ENCODE data around the gene ARHGEF12. TPM values are rescaled to one million over a fixed set of nuclear protein-coding genes. Genes with fewer than 3 reads are reported as not detected.

Gene ARHGEF12
- total RNA-seq, 3 donors from 2014 or later, result 88.2 to 119 (median 114) TPM

DNA sequence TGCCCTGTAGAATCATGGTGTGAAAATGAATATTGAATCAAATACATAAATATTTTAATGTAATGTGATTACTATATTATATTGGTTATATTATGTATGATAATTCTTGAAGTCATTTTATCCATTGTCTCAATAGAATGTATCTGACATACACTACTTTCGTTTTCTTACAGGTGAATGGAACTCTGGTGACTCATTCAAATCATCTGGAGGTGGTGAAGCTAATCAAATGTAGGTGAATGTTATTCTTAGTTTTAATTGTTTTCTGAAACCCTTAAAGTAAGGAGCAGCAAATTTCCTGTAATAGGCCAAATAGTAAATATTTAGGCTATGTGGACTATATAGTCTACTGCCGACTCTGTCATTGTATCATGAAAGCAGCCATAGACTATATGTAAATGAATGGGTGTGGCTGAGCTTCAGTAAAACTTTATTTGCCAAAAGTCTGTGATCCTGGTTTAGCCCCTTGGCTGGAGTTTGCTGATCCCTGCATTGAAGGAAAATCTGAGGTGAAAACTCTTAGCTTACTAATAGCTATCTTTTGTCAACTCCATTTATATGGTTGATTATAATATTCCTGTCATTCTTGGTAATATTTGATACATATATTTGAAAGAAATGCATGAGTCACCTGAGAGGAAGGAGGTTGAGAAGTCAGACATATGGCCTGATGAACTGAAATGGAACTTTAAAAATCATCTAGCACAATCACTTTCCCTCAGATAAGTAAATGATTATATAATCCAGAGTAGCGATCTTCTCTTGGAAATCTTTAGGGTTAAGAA is 88.2 kb downstream of the ARHGEF12 start:
- H3K4me3 ChIP-seq, result no peak overlapping the region
- H3K4me1 ChIP-seq (ENCODE audit: low read depth), result peaks cover 4% of the 10 kb centered on the region
- H3K9me3 ChIP-seq, result no peaks in the 10 kb centered on the region
- no peaks in the 10 kb centered on the region for H3K36me3 ChIP-seq (ENCODE audit: low read depth)
- TF ChIP-seq, protein P1, sequence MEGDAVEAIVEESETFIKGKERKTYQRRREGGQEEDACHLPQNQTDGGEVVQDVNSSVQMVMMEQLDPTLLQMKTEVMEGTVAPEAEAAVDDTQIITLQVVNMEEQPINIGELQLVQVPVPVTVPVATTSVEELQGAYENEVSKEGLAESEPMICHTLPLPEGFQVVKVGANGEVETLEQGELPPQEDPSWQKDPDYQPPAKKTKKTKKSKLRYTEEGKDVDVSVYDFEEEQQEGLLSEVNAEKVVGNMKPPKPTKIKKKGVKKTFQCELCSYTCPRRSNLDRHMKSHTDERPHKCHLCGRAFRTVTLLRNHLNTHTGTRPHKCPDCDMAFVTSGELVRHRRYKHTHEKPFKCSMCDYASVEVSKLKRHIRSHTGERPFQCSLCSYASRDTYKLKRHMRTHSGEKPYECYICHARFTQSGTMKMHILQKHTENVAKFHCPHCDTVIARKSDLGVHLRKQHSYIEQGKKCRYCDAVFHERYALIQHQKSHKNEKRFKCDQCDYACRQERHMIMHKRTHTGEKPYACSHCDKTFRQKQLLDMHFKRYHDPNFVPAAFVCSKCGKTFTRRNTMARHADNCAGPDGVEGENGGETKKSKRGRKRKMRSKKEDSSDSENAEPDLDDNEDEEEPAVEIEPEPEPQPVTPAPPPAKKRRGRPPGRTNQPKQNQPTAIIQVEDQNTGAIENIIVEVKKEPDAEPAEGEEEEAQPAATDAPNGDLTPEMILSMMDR (IDR thresholded peaks at IDR 0.05), result no peak
- DNase-seq (peak in 1 of 3 donors; percentile 8), ATAC-seq (peak; percentile 76)
- intact Hi-C loops (cut with DNase I, micrococcal nuclease), result no loop called here

DNA sequence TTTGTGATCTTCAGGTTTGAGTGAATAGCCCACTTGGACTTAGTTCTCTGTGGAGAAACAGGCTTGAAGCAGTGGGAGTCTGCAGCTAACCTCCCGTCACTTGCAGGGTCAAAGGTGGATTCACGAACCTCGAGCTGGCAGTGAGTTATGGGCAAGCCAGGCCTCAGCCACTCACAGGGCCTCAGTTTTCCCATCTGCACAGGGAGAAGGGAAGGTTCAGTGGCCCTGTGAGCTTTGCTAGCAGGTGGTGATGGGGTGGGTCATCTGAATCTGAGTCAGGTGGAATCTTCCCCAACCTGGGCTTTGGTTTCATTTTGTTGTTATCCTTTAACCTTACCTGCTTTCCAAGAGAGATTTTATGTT is 88.7 kb downstream of the ARHGEF12 start:
- TF ChIP-seq, protein P1 (IDR thresholded peaks at IDR 0.05), result no peak
- Histone ChIP-seq H3K4me3 (no peak overlapping the region), H3K4me1 (ENCODE audit: low read depth) (peaks cover 4% of the 10 kb centered on the region), H3K36me3 (ENCODE audit: low read depth) (no peaks in the 10 kb centered on the region), H3K9me3 (no peaks in the 10 kb centered on the region)
- peak in 1 of 3 donors; percentile 24 for DNase-seq
- intact Hi-C loops (cut with DNase I, micrococcal nuclease), result no loop called here
- peak; percentile 79 for ATAC-seq

DNA sequence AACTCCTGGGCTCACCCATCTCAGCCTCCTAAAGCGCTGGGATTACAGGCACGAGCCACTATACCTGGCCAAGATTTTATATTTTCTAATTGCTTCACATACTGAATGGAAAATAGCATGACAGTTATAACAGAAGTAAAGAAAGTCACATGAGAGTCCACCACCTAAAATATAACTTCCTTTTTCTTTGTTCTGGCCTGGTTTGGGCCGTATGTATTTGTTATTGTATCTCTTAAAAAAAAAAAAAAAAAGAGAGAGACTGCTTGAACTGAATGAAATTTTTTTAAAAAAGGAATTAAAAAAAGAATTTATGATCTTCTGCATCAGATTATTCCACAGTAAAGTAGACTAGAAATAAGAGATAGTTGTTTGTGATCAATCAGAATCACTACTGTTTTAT is 89.3 kb downstream of the ARHGEF12 start:
- DNase-seq (no peak), ATAC-seq (no peak)
- H3K9me3 ChIP-seq, result no peaks in the 10 kb centered on the region
- H3K4me3 ChIP-seq, result no peak overlapping the region
- H3K36me3 ChIP-seq (ENCODE audit: low read depth), result no peaks in the 10 kb centered on the region
- TF ChIP-seq, protein P1 (IDR thresholded peaks at IDR 0.05), result no peak
- intact Hi-C loops (cut with DNase I, micrococcal nuclease), result no loop called here
- H3K4me1 ChIP-seq (ENCODE audit: low read depth), result peaks cover 4% of the 10 kb centered on the region

DNA sequence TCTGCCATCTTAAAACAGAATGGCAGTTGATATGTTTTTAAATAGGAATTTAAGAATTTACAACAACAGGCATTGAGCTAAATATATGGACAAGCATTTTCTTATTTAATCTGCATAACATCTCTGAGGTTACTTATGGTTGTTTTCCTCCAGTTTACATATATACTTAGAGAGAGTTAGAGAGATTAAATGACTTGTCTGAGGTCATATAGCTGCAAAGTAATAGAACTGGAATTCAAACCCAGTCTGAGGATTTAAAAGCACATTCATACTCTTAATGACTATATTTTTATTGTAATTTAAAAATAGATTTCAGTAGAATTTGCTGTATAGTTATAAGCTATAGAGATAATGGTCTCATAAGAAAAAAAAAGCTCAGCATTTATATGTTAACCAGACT is 93.9 kb downstream of the ARHGEF12 start:
- H3K36me3 ChIP-seq (ENCODE audit: low read depth), result no peaks in the 10 kb centered on the region
- no peaks in the 10 kb centered on the region for H3K9me3 ChIP-seq
- intact Hi-C loops (cut with DNase I, micrococcal nuclease), result no loop called here
- TF ChIP-seq, protein P1 (IDR thresholded peaks at IDR 0.05), result no peak
- H3K4me3 ChIP-seq, result no peak overlapping the region
- no peak for ATAC-seq
- H3K4me1 ChIP-seq (ENCODE audit: low read depth), result peaks cover 7% of the 10 kb centered on the region
- no peak for DNase-seq

DNA sequence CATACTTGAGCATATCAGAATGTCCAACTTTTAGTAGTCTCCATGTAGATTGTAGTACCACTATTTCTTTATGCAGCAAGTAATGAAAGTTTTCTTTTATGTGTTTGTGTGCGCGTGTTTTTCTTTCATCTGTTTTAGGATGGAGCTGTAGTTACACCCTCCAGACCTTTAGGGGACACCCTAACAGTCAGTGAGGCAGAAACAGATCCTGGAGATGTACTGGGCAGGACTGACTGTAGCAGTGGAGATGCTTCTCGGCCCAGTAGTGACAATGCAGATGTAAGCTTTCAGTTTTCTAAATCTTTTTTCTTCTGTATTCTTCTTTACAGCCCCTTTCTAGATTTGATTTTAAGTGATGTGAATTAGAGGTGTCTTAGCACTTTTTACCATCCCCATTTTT is 95.4 kb downstream of the ARHGEF12 start:
- Histone ChIP-seq H3K9me3 (no peaks in the 10 kb centered on the region), H3K4me3 (no peak overlapping the region), H3K4me1 (ENCODE audit: low read depth) (peaks cover 7% of the 10 kb centered on the region), H3K36me3 (ENCODE audit: low read depth) (no peaks in the 10 kb centered on the region)
- intact Hi-C loops (cut with DNase I, micrococcal nuclease), result no loop called here
- DNase-seq, result no peak
- TF ChIP-seq, protein P1 (IDR thresholded peaks at IDR 0.05), result no peak
- ATAC-seq, result peak; percentile 51

Measured in mucosa of descending colon (tissue), 3 donors.